ENCODE data around the gene ETV7. TPM values are rescaled to one million over a fixed set of nuclear protein-coding genes. Genes with fewer than 3 reads are reported as not detected.
"Not testable (repeated sequence)": the region's sequence is repeated elsewhere in the genome, so short reads cannot be mapped to it uniquely, and the experiment has no call there.

Gene ETV7
- total RNA-seq, 1 donor: 0.09 TPM

GRCh38 chr6:36413489-36414480 is 26.3 kb upstream of the ETV7 start:
- DNase-seq (ENCODE audit: low read depth): no peak
- H3K4me3 ChIP-seq (ENCODE audit: low read depth, low read length): no peak overlapping the region
- no peak for TF ChIP-seq CTCF (IDR thresholded peaks at IDR 0.05; ENCODE audit: insufficient read depth, low read length)

DNA sequence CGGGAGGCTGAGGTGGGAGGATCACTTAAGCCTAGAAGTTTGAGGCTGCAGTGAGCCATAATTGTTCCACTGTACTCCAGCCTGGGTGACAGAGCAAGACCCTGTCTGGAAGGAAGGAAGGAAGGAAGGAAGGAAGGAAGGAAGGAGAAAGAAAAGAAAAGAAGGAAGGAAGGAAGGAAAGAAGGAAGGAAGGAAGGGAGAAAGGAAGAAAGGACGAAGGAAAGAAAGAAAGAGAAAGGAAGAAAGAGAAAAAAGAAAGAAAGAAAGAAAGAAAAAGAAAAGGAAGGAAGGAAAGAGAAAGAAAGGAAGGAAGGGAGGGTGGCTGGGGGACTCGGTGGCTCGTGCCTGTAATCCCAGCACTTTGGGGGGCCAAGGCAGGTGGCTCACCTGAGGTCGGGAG is 22.2 kb upstream of the ETV7 start:
- H3K4me3 ChIP-seq (ENCODE audit: low read depth, low read length); DNase-seq (ENCODE audit: low read depth): not testable (repeated sequence)

DNA sequence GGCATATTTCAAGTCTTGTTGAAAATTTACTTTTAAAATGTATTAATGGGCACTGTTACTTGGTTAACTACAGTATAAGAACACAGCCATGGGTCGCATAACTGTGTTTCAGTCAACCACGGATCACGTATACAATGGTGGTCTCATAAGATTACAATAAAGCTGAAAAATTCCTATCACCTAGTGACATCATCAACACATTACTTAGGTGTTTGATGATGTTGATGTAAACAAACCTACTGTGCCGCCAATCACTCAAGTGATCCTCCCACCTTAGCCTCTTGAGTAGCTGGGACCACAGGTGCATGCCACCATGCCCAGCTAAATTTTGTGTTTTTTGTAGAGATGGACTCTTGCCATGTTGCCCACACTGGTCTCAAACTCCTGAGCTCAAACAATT is 16.7 kb upstream of the ETV7 start:
- H3K4me3 ChIP-seq (ENCODE audit: low read depth, low read length): no peak overlapping the region
- DNase-seq (ENCODE audit: low read depth): no peak
- TF ChIP-seq CTCF (IDR thresholded peaks at IDR 0.05; ENCODE audit: insufficient read depth, low read length): no peak

- DNase-seq (ENCODE audit: low read depth): no peak
- no peak overlapping the region for H3K4me3 ChIP-seq (ENCODE audit: low read depth, low read length)
- no peak for TF ChIP-seq CTCF (IDR thresholded peaks at IDR 0.05; ENCODE audit: insufficient read depth, low read length)
These were observed 15.0 kb upstream of the ETV7 start for GRCh38 chr6:36402481-36402880.

GRCh38 chr6:36399970-36400369 is 12.5 kb upstream of the ETV7 start:
- H3K4me3 ChIP-seq (ENCODE audit: low read depth, low read length): no peak overlapping the region
- TF ChIP-seq CTCF (IDR thresholded peaks at IDR 0.05; ENCODE audit: insufficient read depth, low read length): no peak

GRCh38 chr6:36392621-36393020 is 5.2 kb upstream of the ETV7 start:
- no peak for DNase-seq (ENCODE audit: low read depth)
- no peak for TF ChIP-seq CTCF (IDR thresholded peaks at IDR 0.05; ENCODE audit: insufficient read depth, low read length)
- H3K4me3 ChIP-seq (ENCODE audit: low read depth, low read length): no peak overlapping the region

More at GRCh38 chr6:36399970-36400369, 12.5 kb upstream of the ETV7 start:
- DNase-seq (ENCODE audit: low read depth): no peak

DNA sequence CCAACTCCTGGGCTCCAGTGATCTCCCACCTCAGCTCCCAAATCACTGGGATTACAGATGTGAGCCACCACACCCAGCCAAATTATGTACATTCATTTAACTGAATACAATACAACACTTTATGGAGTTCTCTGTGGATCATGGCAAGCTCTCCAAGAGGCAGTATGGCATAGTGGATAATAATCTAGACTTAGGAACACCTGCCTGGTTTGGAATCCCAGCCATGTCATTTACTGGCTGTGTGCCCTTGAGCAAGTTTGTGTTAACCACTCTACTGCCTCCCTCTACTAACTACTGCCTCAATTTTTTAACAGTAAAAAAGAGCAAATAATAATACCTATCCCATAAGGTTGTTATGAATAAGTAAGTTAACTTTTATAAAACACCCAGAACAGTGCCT is 1.9 kb upstream of the ETV7 start:
- H3K4me3 ChIP-seq (ENCODE audit: low read depth, low read length): no peak overlapping the region
- TF ChIP-seq CTCF (IDR thresholded peaks at IDR 0.05; ENCODE audit: insufficient read depth, low read length): no peak
- DNase-seq (ENCODE audit: low read depth): no peak

All from fibroblast of the aortic adventitia (primary cell).